Spleen (tissue), 7 donors: ENCODE measurements around the gene CD34.

ENCODE experiments used
- CTCF ChIP-seq, 11 experiments: fragments of 200-600 bp in 7 of 11; fragments of 450-650 bp in 4 of 11; sonication (generic) in 4 of 11; IDR thresholded peaks in 8 of 11; conservative IDR thresholded peaks in 3 of 11; 1 replicate in 7 of 11; 2 replicates in 4 of 11; pipeline versions ENCODE4 v1.4.0 to v1.8.0; 2016 to 2021; ENCODE audit warnings: antibody characterized with exemption in 11 of 11, inconsistent platforms in 4 of 11, mild to moderate bottlenecking in 1 of 11
- POLR2A ChIP-seq, 3 donors: fragments of 450-650 bp; IDR thresholded peaks; one replicate each; pipeline ENCODE4 v1.5.1; 2017; ENCODE audit warnings: antibody characterized with exemption in 3 of 3, mild to moderate bottlenecking in 1 of 3
- POLR2AphosphoS5 ChIP-seq, 3 donors: sonication (generic); formaldehyde crosslinking; IDR thresholded peaks; one replicate each; pipeline ENCODE4 v1.5.1; 2017; ENCODE audit warnings: antibody characterized with exemption in 3 of 3
- donor health status: DM: no; HTN: no; CAD: no; lungs with moderate emphysema.
- donor health status: DM: no; HTN: no; CAD: no.
- donor health status: DM: no; HTN: no; CAD: no.

- peak in 2 of 3 donors; percentile 80 to 81 for TF ChIP-seq POLR2AphosphoS5 (IDR thresholded peaks at IDR 0.05)
- TF ChIP-seq POLR2A (IDR thresholded peaks at IDR 0.05): no peak
- TF ChIP-seq CTCF (IDR thresholded peaks at IDR 0.05 in 8 of 11, conservative IDR thresholded peaks at IDR 0.05 in 3 of 11): no peak
Measured at GRCh38 chr1:207890136-207890738, 20.7 kb downstream of the CD34 start.
